ENCODE measurements around the gene NNMT.
"Not testable (repeated sequence)": the region's sequence is repeated elsewhere in the genome, so short reads cannot be mapped to it uniquely, and the experiment has no call there.

The NNMT gene

GRCh38 chr11:114326776-114327175 lies 30.6 kb downstream of the NNMT start:
- TF ChIP-seq EZH2 (IDR thresholded peaks at IDR 0.05) (no peak), POLR2AphosphoS5 (IDR thresholded peaks at IDR 0.05; ENCODE audit: borderline replicate concordance, low read depth, low read length) (no peak), FOXP2 (optimal IDR thresholded peaks at IDR 0.05; ENCODE audit: control extremely low read depth, extremely low read length, insufficient read depth) (no peak)
- Histone ChIP-seq H3K27ac (no peak overlapping the region), H3K36me3 (ENCODE audit: insufficient read depth, low read length) (no peaks in the 10 kb centered on the region), H3K9ac (ENCODE audit: insufficient read length) (no peak overlapping the region), H3K9me3 (ENCODE audit: low read depth, low read length) (no peaks in the 10 kb centered on the region), H3K4me3 (no peak overlapping the region)
- no peak for DNase-seq (ENCODE audit: low read depth, low spot score)

DNA sequence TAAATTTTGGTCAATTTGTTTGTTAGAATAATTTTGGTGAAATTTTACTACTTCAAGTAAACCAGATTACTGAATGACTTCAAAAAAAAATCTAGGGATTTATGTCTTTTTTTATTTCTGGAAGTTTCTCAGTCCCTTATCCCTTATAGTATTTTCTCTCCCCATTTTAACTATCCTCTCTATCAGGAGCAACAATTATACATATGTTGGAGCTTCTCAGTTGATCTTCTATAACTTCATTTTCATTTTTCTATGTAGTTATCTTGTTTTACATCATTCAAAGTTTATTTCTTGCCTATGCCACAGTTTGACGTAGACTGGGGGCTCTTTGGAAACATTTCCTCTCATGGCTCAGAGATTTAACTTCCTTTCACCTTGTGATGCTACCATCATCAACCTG lies 34.2 kb downstream of the NNMT start:
- DNase-seq (ENCODE audit: low read depth, low spot score), result no peak
- TF ChIP-seq FOXP2 (optimal IDR thresholded peaks at IDR 0.05; ENCODE audit: control extremely low read depth, extremely low read length, insufficient read depth), result no peak
- no peak for TF ChIP-seq EZH2 (IDR thresholded peaks at IDR 0.05)
- TF ChIP-seq POLR2AphosphoS5 (IDR thresholded peaks at IDR 0.05; ENCODE audit: borderline replicate concordance, low read depth, low read length), result no peak
- H3K9ac ChIP-seq (ENCODE audit: insufficient read length), result no peak overlapping the region
- H3K4me3 ChIP-seq, result no peak overlapping the region
- H3K9me3 ChIP-seq (ENCODE audit: low read depth, low read length), result no peaks in the 10 kb centered on the region
- H3K36me3 ChIP-seq (ENCODE audit: insufficient read depth, low read length), result no peaks in the 10 kb centered on the region
- no peak overlapping the region for H3K27ac ChIP-seq

- no peak for TF ChIP-seq EZH2 (IDR thresholded peaks at IDR 0.05)
- TF ChIP-seq POLR2AphosphoS5 (IDR thresholded peaks at IDR 0.05; ENCODE audit: borderline replicate concordance, low read depth, low read length), result no peak
- TF ChIP-seq FOXP2 (optimal IDR thresholded peaks at IDR 0.05; ENCODE audit: control extremely low read depth, extremely low read length, insufficient read depth), result no peak
These were observed 44.3 kb downstream of the NNMT start for GRCh38 chr11:114340311-114341131.

GRCh38 chr11:114341667-114342066 lies 45.5 kb downstream of the NNMT start:
- H3K4me3 ChIP-seq; H3K36me3 ChIP-seq (ENCODE audit: insufficient read depth, low read length); H3K27ac ChIP-seq; H3K9ac ChIP-seq (ENCODE audit: insufficient read length); DNase-seq (ENCODE audit: low read depth, low spot score); H3K9me3 ChIP-seq (ENCODE audit: low read depth, low read length): not testable (repeated sequence)

More at GRCh38 chr11:114340311-114341131, 44.3 kb downstream of the NNMT start:
- Histone ChIP-seq H3K27ac (no peak overlapping the region), H3K9me3 (ENCODE audit: low read depth, low read length) (no peaks in the 10 kb centered on the region), H3K9ac (ENCODE audit: insufficient read length) (no peak overlapping the region), H3K4me3 (peak overlapping the region; percentile 49; the same call in 1 of the 2 replicates), H3K36me3 (ENCODE audit: insufficient read depth, low read length) (no peaks in the 10 kb centered on the region)
- peak; percentile 50 for DNase-seq (ENCODE audit: low read depth, low spot score)

DNA sequence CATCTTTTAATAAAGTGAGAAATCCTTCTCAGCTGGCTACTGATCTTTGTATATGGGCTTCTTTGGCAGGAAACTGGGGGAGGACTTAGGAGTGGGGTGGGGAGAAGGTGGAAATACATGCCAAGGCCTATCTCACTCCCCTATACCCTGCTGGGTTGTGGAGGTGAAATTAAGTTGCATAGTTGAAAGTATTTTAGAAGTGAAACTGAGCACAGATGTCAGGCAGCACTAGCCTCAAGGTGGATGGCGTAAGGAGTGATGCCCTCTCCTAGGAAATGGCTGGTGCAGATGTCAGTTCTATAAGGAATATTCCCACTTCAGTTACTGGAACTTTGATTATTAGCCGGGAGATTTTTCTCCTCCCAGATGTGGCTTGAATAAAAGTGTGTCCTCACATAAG lies 46.3 kb downstream of the NNMT start:
- no peaks in the 10 kb centered on the region for H3K9me3 ChIP-seq (ENCODE audit: low read depth, low read length)
- no peak for DNase-seq (ENCODE audit: low read depth, low spot score)
- H3K27ac ChIP-seq, result no peak overlapping the region
- no peak overlapping the region for H3K4me3 ChIP-seq
- no peak for TF ChIP-seq POLR2AphosphoS5 (IDR thresholded peaks at IDR 0.05; ENCODE audit: borderline replicate concordance, low read depth, low read length)
- no peaks in the 10 kb centered on the region for H3K36me3 ChIP-seq (ENCODE audit: insufficient read depth, low read length)
- no peak overlapping the region for H3K9ac ChIP-seq (ENCODE audit: insufficient read length)

GRCh38 chr11:114343020-114343419 lies 46.8 kb downstream of the NNMT start:
- H3K36me3 ChIP-seq (ENCODE audit: insufficient read depth, low read length), result no peaks in the 10 kb centered on the region
- DNase-seq (ENCODE audit: low read depth, low spot score), result no peak
- H3K4me3 ChIP-seq, result no peak overlapping the region
- TF ChIP-seq EZH2 (IDR thresholded peaks at IDR 0.05) (no peak), FOXP2 (optimal IDR thresholded peaks at IDR 0.05; ENCODE audit: control extremely low read depth, extremely low read length, insufficient read depth) (no peak), POLR2AphosphoS5 (IDR thresholded peaks at IDR 0.05; ENCODE audit: borderline replicate concordance, low read depth, low read length) (no peak)
- no peak overlapping the region for H3K27ac ChIP-seq
- no peak overlapping the region for H3K9ac ChIP-seq (ENCODE audit: insufficient read length)
- H3K9me3 ChIP-seq (ENCODE audit: low read depth, low read length), result no peaks in the 10 kb centered on the region

- Histone ChIP-seq H3K9ac (ENCODE audit: insufficient read length) (no peak overlapping the region), H3K4me3 (no peak overlapping the region), H3K9me3 (ENCODE audit: low read depth, low read length) (no peaks in the 10 kb centered on the region), H3K27ac (no peak overlapping the region), H3K36me3 (ENCODE audit: insufficient read depth, low read length) (no peaks in the 10 kb centered on the region)
- no peak for TF ChIP-seq EZH2 (IDR thresholded peaks at IDR 0.05)
- no peak for TF ChIP-seq POLR2AphosphoS5 (IDR thresholded peaks at IDR 0.05; ENCODE audit: borderline replicate concordance, low read depth, low read length)
- no peak for TF ChIP-seq FOXP2 (optimal IDR thresholded peaks at IDR 0.05; ENCODE audit: control extremely low read depth, extremely low read length, insufficient read depth)
- DNase-seq (ENCODE audit: low read depth, low spot score), result no peak
These were observed 47.3 kb downstream of the NNMT start for GRCh38 chr11:114343493-114343892.

GRCh38 chr11:114344494-114344893 lies 48.3 kb downstream of the NNMT start:
- no peak for DNase-seq (ENCODE audit: low read depth, low spot score)
- Histone ChIP-seq H3K27ac (no peak overlapping the region), H3K9ac (ENCODE audit: insufficient read length) (no peak overlapping the region), H3K9me3 (ENCODE audit: low read depth, low read length) (no peaks in the 10 kb centered on the region), H3K4me3 (no peak overlapping the region), H3K36me3 (ENCODE audit: insufficient read depth, low read length) (no peaks in the 10 kb centered on the region)
- TF ChIP-seq EZH2 (IDR thresholded peaks at IDR 0.05) (no peak), POLR2AphosphoS5 (IDR thresholded peaks at IDR 0.05; ENCODE audit: borderline replicate concordance, low read depth, low read length) (no peak), FOXP2 (optimal IDR thresholded peaks at IDR 0.05; ENCODE audit: control extremely low read depth, extremely low read length, insufficient read depth) (no peak)

All from SK-N-MC (cell line).